NCI-H460 (cell line): ENCODE results near the gene HS6ST2. TPM values are rescaled to one million over a fixed set of nuclear protein-coding genes. Genes with fewer than 3 reads are reported as not detected.

Experiments
- DNase-seq: peaks from one replicate; pipeline ENCODE4 v3.0.0-alpha.2; 2016; ENCODE audit warnings: low read depth; ENCODE audit errors: extremely low read depth
- total RNA-seq: library from RNA; depleted of rRNA; stranded (reverse); fragments of >200 nt; shearing (Covaris generic); gene quantifications from 2 replicates; pipeline ENCODE4 v1.2.3, GENCODE V29; 2014

The HS6ST2 gene
- total RNA-seq, 1 experiment from 2014 or later = 39.1 TPM

GRCh38 chrX:132855780-132856341 is 102.6 kb downstream of the HS6ST2 start:
- no peak for DNase-seq

DNA sequence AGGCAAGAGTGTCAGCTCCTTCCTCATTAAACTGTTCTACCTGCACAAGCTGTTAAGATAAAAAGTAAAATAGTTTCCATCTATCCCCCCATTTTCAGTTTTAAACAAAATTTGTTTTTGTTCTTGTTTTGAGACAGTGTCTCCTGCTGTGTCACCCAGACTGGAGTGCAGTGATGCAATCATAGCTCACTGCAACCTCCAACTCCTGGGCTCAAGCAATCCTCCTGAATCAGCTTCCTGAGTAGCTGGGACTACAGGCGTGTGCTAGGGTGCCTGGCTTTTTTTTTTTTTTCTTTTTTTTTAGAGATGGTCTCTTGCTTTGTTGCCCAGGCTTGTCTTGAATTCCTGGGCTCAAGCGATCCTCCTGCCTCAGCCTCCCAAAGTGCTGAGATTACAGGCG is 105.4 kb downstream of the HS6ST2 start:
- peak; percentile 30 for DNase-seq

DNA sequence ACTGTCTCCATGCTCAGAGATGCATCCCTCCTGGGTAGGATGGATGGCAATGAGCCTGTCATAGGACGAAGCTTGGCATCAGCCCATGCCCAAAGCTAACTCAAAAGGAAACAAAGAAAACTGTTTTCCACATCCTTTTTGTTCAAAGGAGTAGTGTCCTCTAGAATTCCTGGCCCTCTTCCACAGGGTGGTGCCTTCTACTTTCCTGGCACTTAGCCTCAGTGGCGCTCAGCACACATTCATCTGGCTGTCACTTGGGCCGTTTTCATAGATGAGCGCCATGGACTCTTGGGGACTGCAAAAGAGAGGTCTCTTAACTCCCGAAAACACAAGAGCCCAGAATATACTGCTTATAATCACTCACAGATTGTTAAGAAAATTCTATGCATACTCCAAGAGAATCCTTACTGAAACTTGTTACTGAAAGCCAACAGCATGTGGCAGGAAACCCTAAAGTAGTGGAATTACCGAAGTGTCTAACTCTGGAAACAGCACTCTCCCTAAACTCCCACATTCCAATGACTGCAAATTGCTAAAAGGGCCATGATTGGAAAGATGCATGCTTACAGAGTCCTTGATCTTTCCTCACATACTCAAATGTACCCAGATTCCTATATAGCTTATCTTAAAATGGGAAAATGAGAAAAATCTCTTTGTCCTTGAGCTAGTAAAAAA is 110.0 kb downstream of the HS6ST2 start:
- no peak for DNase-seq

- no peak for DNase-seq
These were observed 115.1 kb downstream of the HS6ST2 start for GRCh38 chrX:132843363-132843762.

DNA sequence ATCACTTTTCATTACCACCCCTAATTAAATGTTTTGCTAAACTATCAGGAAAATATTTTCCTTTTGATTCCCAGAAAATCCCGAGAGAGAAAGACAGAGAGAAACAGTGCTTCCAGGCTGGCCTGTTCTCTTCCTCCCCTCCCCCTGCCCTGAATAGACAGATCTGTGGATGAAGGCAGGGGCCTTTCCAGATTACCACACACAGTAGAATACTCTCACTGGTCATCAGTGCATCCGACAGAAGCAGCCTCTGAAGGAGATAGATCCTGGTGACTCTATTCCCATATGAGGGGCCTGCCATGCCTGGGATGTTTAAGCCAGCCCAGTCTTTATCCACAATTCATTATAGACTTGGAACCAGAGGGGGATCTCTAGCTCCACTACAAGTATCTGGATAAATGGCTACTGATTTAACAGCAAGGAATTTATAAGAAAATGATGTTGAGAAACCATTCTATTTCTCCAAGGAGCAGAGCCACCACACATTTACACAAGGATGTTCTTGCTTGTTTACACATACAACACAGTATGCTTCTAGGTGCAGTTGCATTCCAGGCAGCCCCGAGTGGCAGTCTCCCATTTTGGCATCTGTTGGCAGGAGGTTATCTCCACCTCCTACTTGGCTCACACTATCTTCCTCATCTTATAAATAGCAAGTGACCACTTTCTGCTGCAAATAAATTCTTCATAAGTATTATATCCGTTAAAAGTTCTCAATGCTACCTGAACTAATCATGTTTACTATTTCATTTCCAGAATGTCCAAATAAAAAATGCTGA is 115.8 kb downstream of the HS6ST2 start:
- DNase-seq = no peak

DNA sequence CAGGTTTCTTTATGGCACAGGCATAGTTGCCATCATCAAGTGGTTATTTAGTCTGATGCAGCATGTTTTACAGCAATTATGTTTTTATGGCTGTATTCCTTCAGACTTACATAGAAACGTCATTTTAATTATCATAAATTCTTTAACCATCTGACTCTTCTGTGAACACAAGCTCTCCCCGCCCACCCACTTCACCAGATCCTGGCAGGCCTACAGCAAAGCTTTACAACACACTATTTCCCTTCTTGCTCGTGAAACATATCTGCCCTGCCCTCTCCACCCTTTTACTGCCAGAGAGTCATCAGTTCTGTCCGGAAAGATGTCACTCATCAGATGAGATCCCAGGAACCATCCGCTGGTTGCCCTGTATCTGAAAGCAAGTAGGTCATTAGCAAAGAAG is 120.5 kb downstream of the HS6ST2 start:
- DNase-seq = no peak

DNA sequence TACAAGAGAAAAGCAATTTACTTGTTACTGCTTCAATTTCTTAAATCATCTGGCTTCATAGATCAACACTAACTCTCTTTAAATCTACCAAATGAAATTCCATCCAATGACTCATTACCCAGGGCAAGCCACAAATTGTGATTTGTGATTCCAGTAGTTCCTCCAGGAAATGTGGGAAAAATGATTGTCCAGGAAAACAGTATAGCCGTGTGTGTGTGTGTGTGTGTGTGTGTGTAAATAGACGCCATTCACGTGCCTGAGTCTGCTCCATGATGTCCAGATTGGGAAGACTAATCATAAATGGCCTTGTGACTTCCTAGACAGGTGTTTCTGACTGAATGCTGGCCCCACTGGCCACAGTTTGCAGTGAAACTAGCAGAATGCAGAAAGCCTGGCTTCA is 121.3 kb downstream of the HS6ST2 start:
- DNase-seq = no peak

DNA sequence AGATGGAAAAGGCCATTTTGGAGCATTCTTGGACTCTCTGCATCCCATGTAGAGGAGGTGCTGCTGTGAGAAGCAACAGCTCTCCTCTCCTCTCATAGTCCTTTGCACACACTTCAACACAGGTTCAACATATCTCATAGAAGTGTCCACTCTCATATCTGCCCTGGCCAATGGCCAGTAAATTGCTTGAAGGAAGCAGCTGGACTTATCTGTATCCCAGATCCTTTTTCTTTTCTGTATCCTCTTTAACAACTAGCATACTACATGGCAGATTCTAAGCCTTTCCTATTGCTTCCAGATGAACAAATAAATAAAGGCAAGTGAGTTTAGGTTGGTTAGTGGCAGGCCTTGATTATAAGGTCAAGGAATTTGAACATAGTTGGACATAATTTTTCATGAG is 122.0 kb downstream of the HS6ST2 start:
- DNase-seq = no peak

DNA sequence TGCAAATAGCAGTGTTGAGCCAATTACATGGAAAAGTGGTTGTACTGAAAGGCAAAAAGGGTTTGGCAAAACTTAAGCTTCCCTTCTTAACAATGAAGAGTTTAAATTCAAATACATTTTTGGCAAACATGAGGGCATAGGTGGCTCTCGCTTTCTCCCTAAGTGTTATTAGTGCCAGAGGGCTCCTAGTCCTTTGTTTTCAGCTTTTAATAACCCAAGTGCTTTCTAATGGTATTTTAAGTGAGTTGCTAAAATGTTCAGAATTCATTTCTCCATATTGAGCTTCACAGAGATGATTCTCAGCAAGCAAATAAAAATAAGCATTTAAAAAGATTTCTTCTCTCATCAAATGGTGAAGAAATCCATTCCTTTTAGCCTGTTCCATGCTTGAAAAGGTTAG is 123.7 kb downstream of the HS6ST2 start:
- no peak for DNase-seq

GRCh38 chrX:132834109-132834508 is 124.3 kb downstream of the HS6ST2 start:
- DNase-seq = no peak

DNA sequence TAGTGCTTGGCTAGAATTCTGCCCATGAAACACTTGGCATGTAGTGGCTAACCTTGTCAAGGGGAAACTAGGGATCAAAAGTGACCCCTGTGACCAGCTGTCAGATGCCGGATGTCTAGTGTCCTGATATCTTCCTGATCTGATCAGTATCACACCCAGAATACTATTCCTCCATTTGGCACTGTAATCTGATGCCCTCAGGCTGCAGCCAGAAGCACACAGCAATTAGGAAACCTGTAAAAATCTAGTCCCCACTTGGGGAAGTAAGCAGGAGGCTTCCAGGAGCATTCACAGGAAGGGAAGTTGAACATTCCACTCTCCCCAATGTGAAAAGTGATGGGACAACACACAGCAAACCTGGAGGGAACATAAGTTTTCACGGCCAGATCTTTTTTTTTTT is 125.1 kb downstream of the HS6ST2 start:
- no peak for DNase-seq

DNA sequence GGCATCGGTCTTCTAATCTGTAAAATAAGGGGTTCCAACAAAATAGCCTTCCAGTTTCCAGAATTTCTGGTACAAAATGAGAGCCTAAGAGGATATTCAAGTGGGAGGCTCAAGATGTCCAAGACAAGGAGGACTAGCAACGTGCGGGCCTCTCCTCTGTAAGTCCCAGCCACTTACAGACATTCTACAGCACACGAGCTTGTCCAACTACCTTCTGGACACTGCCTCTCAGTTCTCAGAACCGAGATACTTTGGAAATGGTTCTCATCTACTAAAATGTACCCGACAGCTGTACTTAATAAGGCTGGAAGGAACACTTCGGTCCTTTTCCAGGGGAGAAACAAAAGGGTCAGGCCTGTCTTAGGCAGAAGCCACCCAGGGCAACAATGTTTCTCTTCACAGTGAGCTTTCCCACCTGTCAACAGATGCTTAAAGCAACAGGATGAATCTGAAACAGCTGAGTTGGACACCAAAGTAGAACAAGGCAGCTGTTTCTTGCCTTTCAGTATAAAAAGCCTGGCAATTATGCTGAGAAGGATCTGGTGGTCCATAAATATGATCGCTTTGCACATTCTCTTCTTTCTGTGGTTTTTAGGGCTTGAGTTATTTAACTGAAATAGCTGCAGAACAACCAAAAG is 127.0 kb downstream of the HS6ST2 start:
- no peak for DNase-seq

DNA sequence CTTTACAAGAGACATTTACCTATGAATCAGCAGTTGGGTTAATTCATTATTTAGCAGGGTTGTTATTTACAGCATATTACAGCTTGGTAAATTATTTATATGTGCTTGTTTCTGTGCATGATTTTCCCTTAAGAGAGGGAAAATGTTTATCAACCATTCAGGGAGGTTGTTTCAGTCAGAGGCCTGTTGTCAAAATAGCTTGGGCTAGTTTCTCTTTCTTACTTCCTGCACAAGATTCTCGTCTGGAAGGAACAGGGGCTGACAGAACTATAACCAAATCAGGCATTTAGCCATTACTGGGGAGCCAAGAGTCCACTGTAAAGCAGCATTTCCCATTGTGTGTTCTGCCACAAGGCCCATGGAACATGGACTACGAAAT is 135.8 kb downstream of the HS6ST2 start:
- no peak for DNase-seq

GRCh38 chrX:132821974-132822633 is 136.3 kb downstream of the HS6ST2 start:
- DNase-seq = no peak

DNA sequence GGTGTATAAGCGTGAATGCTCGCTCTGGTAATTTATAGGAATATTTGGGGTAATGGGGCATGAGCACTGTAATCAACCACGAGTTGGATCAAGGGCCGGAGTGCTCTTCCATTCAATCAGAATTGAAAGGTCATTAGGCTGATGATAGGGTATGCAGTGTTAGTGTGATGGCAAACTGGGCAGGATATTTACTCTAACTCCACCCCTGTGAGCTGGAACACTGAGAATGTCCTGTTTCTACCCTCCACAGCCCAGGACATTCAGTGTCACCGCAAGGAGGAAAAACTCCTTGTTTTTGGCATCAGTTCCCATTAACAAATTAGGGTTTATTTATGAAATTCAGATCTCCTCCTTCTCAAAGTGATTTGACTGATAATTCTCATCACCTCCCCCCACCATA is 137.8 kb downstream of the HS6ST2 start:
- DNase-seq = no peak

DNA sequence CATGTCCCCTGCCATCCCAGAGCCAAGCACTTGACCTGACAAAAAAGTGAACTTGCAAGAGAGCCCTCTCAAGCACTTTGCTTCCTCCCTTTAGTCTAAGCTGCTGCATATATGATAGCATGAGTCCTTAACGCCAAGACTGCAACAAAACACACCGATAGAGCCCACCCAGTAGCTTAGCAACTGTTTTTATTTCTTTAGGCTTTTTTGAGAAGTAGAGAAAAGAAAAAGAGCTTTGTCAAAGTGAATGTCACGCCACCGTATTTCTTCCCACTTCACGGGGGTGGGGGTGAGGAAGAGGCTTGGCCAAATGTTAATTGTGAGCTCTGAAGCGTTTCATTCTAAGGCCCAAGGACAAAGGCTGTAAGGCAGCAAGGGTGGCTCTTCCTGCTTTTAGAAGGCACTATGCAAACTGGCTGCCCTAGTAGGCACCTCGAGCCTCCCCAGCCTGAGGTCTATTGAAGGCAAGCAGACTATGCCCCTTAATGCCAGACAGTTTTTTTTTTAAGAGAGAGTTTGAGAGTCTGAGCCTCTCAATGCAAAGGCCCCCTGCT is 138.6 kb downstream of the HS6ST2 start:
- DNase-seq = no peak

GRCh38 chrX:132818638-132819037 is 139.8 kb downstream of the HS6ST2 start:
- no peak for DNase-seq

DNA sequence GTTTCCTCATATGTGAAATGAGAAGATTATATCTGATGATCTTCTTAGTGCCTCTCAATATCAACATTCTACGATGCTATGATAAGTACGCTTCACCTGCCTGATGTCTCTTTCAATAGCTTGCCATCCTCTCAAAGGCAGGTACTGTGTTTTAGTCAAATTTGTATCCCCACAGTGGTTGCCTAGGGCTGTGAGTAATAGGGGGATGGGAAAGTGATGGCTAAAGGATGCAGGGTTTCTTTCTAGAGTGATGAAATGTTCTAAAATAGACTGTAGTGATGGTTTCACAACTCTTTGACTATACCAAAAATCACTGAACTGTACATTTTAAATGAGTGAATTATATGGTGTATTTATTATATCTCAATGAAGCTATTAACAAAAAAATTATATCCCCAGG is 142.8 kb downstream of the HS6ST2 start:
- DNase-seq = no peak

- no peak for DNase-seq
These were observed 147.3 kb downstream of the HS6ST2 start for GRCh38 chrX:132810964-132811712.

DNA sequence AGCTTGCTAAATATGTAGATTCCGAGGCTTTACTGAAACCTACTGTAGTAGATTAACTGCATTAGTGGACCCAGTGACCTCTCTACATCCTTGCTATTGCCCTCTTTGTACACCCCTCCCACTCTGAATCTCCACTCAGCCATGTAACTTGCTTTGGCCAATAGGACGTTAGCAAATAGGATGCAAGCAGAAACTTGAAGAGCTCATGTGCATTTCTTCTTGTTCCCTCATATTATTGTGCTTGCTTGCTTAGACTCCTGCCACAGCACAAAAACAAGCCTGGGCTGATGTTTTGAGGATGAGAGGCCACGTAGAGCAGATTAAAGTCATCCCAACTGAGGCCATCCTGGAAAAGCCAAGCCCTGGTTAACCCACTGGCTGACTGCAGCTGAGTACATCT is 147.9 kb downstream of the HS6ST2 start:
- no peak for DNase-seq
